ENCODE data around the gene RNF150. TPM values are rescaled to one million over a fixed set of nuclear protein-coding genes. Genes with fewer than 3 reads are reported as not detected.
"Not testable (repeated sequence)": the region's sequence is repeated elsewhere in the genome, so short reads cannot be mapped to it uniquely, and the experiment has no call there.

Gene RNF150
- total RNA-seq, 1 donor from 2014 or later = 56.1 TPM

- no peak for DNase-seq (ENCODE audit: missing footprints)
- intact Hi-C loops (cut with DNase I) = no loop called here
- ATAC-seq = no peak
Observed at GRCh38 chr4:141099326-141099725, 33.9 kb downstream of the RNF150 start.

DNA sequence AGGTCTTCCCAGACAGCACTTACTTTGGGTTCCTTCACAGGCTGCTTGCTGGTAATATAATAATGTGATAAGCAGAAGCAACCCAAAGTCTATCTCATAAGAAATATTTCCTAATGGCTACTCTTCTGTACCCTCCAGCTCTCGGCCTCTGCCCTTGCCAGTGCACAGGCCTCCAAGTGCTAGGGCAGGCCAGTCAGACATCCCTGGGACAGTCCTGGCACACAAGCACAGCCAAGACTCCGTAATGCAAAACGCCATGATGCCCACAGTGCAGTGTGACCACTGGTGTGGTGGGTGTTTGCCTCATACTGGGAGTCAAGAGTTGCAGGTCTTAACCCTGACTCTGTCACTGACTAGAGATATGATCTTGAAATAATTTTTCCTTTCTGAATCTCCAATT is 35.1 kb downstream of the RNF150 start:
- DNase-seq (ENCODE audit: missing footprints) = no peak
- intact Hi-C loops (cut with DNase I) = no loop called here
- no peak for ATAC-seq

DNA sequence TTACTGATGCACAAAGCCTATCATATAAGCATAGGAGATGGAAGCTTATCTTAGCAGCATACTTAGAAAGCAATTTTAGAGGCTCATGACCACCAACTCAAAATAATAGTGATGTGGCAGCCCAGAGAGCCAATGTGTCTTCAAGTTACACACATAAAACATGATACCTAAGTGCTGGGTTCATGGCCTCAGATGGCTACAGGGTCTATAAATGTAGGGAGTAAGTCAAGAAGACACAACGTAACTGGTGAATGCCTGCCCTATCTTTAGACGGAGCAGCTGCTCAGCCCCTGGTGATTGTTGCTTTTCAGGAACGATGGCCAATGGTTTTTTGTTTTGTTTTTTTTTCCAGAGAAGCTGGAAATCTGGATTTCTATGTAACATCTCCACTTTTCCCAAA is 42.8 kb downstream of the RNF150 start:
- peak; percentile 42 for ATAC-seq
- intact Hi-C loops (cut with DNase I) = no loop called here
- no peak for DNase-seq (ENCODE audit: missing footprints)

DNA sequence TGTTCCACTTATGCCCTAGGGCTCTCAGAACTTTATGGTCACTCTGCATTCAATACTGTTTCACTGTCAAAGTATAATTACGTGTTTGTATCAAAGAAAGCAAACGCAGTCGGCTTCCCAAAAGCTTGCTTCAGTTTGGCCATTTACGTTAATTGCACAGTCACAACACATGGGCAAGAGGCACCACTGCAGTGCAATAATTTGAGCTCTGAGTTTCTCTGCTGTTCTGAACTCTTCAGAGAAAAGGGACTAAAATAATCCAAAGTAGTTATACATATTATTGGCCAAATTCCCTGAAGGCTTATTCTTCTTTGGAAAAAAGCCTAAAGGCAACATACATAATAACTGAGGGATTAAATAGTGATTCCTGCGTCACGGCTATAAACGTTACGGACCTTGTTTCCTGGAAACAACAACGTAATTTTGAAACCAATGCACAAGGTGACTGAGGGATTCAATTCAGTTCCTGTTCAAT is 51.3 kb downstream of the RNF150 start:
- DNase-seq (ENCODE audit: missing footprints) (no peak), ATAC-seq (no peak)
- intact Hi-C loops (cut with DNase I) = no loop called here

- ATAC-seq (no peak), DNase-seq (ENCODE audit: missing footprints) (no peak)
- intact Hi-C loops (cut with DNase I) = no loop called here
Observed at GRCh38 chr4:141080668-141081067, 52.6 kb downstream of the RNF150 start.

- ATAC-seq (peak; percentile 20), DNase-seq (ENCODE audit: missing footprints) (no peak)
- intact Hi-C loops (cut with DNase I) = no loop called here
Observed at GRCh38 chr4:141079393-141079930, 53.8 kb downstream of the RNF150 start.

DNA sequence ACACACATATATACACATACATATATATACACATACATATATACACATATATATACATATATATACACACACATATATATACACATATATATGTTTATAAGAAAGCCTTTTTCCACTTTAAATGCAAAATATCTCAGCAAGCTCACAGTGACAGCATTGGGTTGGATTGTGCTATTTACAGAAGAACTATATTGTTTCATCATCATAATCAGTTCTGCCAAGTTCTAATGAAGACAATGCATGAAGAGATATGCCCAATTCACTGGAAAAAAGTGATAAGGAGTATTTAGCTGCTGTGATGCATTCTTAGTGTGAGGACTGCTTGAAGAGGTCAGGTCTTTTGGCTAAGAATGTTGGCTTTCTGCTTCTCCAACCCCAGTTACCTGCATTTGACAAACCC is 54.4 kb downstream of the RNF150 start:
- ATAC-seq (no peak), DNase-seq (ENCODE audit: missing footprints) (no peak)
- intact Hi-C loops (cut with DNase I) = no loop called here

DNA sequence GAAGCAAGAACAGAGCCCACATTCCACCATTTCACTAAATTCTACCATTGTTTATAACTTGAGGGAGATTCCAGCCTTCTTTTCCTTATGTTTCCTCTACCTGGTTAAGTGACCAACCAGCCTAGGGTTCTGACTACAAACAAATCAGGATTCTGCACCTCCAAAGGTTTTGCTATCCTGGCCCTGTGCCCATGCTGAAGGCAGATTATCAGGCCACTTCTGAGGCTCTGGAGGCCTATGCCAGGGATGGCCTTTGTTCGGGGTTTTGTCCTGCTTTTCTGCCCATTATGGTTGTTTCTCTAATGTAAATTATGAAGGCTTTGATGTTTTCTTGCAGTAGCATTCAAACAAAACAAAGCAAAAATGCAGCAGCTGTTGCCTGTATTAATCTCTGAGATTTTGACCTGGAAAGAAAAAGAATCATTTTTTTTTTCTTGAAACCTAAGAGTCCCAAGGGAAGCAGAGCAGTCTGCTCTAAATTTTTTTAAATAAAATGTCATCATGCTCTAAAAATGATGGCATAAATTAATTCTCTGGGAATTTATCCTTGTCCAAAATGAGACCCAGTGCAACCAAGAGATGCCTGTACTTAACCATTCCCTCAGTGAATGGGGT is 55.6 kb downstream of the RNF150 start:
- no peak for DNase-seq (ENCODE audit: missing footprints)
- no peak for ATAC-seq
- intact Hi-C loops (cut with DNase I) = no loop called here

GRCh38 chr4:141075553-141075952 is 57.7 kb downstream of the RNF150 start:
- intact Hi-C loops (cut with DNase I) = no loop called here
- no peak for ATAC-seq
- DNase-seq (ENCODE audit: missing footprints) = no peak

DNA sequence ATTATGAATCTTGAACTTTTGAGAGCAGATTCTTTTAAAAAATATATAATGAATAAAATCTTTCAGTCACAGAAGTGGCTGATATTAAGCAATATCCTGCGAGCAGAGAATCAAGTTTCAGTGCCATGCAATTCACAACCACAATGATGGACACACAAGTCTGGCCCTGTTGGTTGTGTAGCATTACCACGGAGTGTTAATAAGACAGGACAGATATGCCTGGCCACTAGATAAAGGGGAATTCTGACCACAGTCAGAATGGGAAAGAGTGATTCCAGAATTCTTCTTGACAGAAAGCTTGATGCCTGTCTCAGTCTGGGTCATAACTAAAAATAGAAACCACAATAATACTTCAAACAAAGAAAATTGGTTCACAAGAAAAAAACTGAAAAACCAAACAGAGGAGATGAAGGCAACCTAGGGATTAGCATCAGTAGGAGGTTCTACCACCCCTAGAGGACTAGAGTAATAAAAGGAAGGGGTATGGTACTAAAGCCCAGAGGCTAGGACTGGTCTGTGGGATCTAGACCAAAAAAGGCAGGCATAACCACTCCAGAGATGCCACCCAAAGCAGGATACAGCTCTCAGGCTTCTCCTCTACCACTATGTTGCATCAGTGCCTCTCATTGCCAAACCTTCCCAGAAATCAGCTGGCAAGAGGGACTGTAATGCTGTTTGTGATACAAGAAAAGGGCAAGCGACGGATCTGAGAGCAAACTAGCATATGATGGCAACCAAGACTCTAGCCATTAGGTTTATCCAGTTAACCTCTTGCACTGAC is 59.0 kb downstream of the RNF150 start:
- DNase-seq (ENCODE audit: missing footprints) (no peak), ATAC-seq (peak; percentile 72)
- intact Hi-C loops (cut with DNase I) = no loop called here

GRCh38 chr4:141066690-141067089 is 66.6 kb downstream of the RNF150 start:
- no peak for DNase-seq (ENCODE audit: missing footprints)
- intact Hi-C loops (cut with DNase I) = no loop called here
- ATAC-seq = no peak

GRCh38 chr4:141065872-141066271 is 67.4 kb downstream of the RNF150 start:
- intact Hi-C loops (cut with DNase I) = no loop called here
- DNase-seq (ENCODE audit: missing footprints) = no peak
- no peak for ATAC-seq

- DNase-seq (ENCODE audit: missing footprints) (no peak), ATAC-seq (no peak)
- intact Hi-C loops (cut with DNase I) = no loop called here
Observed at GRCh38 chr4:141062651-141063050, 70.6 kb downstream of the RNF150 start.

DNA sequence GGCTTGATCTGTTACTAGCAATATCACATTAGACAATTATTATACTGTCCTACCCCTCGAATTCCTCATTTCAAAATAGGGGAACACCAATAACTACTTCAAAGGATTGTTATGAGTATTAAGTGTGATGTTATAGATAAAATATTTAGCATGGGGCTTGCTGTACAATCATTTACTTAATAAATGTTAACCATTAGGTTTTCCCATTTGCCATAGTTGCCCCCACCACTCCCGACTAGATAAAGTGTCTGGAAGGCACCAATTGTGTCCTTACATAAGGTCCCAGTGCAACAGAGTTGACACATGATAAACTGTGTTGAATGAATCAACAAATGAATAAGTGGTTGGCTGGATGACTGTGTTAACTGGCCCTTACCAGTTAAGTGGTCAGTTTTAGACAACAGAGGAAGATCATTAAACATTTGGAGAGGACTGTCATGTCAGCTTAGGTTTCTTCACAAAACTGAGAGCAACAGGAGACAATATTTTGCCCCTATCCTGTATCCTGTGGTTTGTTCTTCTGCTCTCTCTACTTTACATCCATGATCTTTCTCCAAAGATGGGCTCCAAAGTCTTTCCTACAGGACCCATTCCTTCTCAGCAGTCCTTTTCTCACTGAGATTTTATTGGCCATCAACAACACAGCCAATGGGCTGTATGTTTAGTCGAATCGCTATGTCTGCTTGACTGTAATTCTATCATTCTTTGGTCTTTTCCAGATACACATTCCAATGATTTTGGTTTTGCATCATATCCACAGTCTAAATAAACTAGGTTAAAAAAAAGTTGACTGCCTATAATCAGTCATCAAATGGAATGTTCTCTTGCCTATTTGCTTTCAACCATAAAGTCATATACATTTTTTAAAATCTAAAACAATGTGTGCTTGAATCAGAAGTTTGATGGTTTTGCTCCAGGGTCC is 74.4 kb downstream of the RNF150 start:
- intact Hi-C loops (cut with DNase I) = no loop called here
- DNase-seq (ENCODE audit: missing footprints) (no peak), ATAC-seq (no peak)

GRCh38 chr4:141057582-141057981 is 75.7 kb downstream of the RNF150 start:
- ATAC-seq (no peak), DNase-seq (ENCODE audit: missing footprints) (no peak)
- intact Hi-C loops (cut with DNase I) = no loop called here

- no peak for DNase-seq (ENCODE audit: missing footprints)
- intact Hi-C loops (cut with DNase I) = no loop called here
- ATAC-seq = no peak
Observed at GRCh38 chr4:141056473-141056872, 76.8 kb downstream of the RNF150 start.

GRCh38 chr4:141054446-141054845 is 78.8 kb downstream of the RNF150 start:
- DNase-seq (ENCODE audit: missing footprints) = no peak
- intact Hi-C loops (cut with DNase I) = no loop called here
- ATAC-seq = no peak

DNA sequence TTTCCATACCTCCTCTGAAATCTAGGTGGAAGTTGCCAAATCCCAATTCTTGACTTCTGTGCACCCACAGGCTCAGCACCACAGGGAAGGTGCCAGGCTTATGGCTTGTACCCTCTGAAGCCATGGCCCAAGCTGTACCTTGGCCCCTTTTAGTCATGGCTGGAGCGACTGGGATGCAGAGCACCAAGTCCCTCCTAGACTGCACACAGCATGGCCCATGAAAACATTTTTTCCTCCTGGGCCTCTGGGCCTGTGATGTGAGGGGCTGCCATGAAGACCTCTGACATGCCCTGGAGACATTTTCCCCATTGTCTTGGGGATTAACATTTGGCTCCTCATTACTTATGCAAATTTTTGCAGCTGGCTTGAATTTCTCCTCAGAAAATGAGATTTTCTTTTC is 82.3 kb downstream of the RNF150 start:
- DNase-seq (ENCODE audit: missing footprints); intact Hi-C loops (cut with DNase I); ATAC-seq: not testable (repeated sequence)

GRCh38 chr4:141047228-141047884 is 85.9 kb downstream of the RNF150 start:
- ATAC-seq (peak; percentile 77), DNase-seq (ENCODE audit: missing footprints) (no peak)
- intact Hi-C loops (cut with DNase I) = no loop called here

Data from Right ventricle myocardium inferior (tissue), 1 donor.